ENCODE measurements around the gene LAYN. TPM values are rescaled to one million over a fixed set of nuclear protein-coding genes. Genes with fewer than 3 reads are reported as not detected.
A peak's percentile ranks its signal among the peaks of the same experiment; 100 is the strongest.

The LAYN gene
- total RNA-seq, 4 donors from 2014 or later, result 5.6 to 19.7 (median 10.3) TPM

DNA sequence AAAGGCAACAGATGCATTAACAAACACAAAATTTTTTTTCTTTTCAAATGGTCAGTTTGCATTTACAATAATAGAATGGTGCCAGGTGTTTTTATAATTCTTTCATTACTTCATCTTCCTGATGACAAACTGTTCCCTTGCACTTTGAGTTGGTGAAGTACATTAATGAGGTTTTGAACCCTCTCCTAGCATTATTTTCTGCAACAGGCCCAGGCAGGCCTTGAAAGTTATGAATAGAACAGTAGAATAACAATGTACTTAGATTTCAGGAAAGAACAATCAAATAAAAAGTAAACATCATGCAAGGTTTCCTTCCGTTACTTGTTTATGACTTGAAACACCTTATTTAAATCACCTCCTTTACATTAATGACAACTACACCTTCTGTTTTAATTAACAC is 37.9 kb upstream of the LAYN start:
- no peak for DNase-seq
- in situ Hi-C loops (cut with MboI; ENCODE audit: low pct_ligation_motif_present in 1 of 4, low pct_unique_long_range_greater_than_20kb in 1 of 4, low sequenced_read_pairs in 3 of 4), result no loop called here
- no peak for TF ChIP-seq POLR2AphosphoS5 (IDR thresholded peaks at IDR 0.05)
- no peak for TF ChIP-seq POLR2A (IDR thresholded peaks at IDR 0.05)
- TF ChIP-seq, protein P1, sequence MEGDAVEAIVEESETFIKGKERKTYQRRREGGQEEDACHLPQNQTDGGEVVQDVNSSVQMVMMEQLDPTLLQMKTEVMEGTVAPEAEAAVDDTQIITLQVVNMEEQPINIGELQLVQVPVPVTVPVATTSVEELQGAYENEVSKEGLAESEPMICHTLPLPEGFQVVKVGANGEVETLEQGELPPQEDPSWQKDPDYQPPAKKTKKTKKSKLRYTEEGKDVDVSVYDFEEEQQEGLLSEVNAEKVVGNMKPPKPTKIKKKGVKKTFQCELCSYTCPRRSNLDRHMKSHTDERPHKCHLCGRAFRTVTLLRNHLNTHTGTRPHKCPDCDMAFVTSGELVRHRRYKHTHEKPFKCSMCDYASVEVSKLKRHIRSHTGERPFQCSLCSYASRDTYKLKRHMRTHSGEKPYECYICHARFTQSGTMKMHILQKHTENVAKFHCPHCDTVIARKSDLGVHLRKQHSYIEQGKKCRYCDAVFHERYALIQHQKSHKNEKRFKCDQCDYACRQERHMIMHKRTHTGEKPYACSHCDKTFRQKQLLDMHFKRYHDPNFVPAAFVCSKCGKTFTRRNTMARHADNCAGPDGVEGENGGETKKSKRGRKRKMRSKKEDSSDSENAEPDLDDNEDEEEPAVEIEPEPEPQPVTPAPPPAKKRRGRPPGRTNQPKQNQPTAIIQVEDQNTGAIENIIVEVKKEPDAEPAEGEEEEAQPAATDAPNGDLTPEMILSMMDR (IDR thresholded peaks at IDR 0.05), result no peak
- no peak for TF ChIP-seq EP300 (IDR thresholded peaks at IDR 0.05; ENCODE audit: low read depth)
- Histone ChIP-seq H3K4me3 (no peak overlapping the region), H3K27me3 (peaks cover 3% of the 10 kb centered on the region), H3K4me1 (no peaks in the 10 kb centered on the region), H3K9me3 (no peaks in the 10 kb centered on the region), H3K27ac (no peak overlapping the region), H3K36me3 (no peaks in the 10 kb centered on the region)
- 38 to 57% methylated on average over 1 of the region's 1 CpG for WGBS, 2 donors (ENCODE audit: low coverage in 1 of 2)
- intact Hi-C loops (cut with DNase I; ENCODE audit: low total_unique reads), result no loop called here

DNA sequence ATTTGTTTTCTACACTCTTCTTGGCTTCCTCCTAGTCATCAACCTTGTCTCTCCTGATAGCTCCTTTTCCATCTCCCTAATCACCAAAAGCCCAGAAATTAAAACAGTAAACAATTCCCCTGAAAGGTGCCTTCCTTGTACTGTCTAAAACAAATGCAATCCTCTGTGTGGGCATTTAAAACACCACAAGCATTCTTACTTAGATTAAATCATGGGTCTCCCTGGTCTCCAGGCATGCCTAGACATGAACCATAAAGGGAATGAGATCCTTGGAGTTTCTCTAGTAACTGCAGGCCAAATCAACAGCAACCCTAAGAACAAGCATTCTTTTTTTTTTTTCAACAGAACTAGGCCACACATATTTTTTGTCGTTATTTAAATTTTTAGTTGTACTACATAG is 30.2 kb upstream of the LAYN start:
- Histone ChIP-seq H3K9me3 (no peaks in the 10 kb centered on the region), H3K4me1 (peaks cover 0 to 14% (median 11%) of the 10 kb centered on the region in 4 donors), H3K27me3 (peaks cover 43% of the 10 kb centered on the region), H3K4me3 (no peak overlapping the region), H3K27ac (no peak overlapping the region), H3K36me3 (no peaks in the 10 kb centered on the region)
- intact Hi-C loops (cut with DNase I; ENCODE audit: low total_unique reads), result no loop called here
- in situ Hi-C loops (cut with MboI; ENCODE audit: low pct_ligation_motif_present in 1 of 4, low pct_unique_long_range_greater_than_20kb in 1 of 4, low sequenced_read_pairs in 3 of 4), result no loop called here
- WGBS, 2 donors (ENCODE audit: low coverage in 1 of 2), result 97 to 100% methylated on average over 1 of the region's 1 CpG
- TF ChIP-seq POLR2AphosphoS5 (IDR thresholded peaks at IDR 0.05) (no peak), EP300 (IDR thresholded peaks at IDR 0.05; ENCODE audit: low read depth) (no peak), POLR2A (IDR thresholded peaks at IDR 0.05) (no peak)
- TF ChIP-seq, protein P1 (IDR thresholded peaks at IDR 0.05), result no peak
- DNase-seq, result no peak

DNA sequence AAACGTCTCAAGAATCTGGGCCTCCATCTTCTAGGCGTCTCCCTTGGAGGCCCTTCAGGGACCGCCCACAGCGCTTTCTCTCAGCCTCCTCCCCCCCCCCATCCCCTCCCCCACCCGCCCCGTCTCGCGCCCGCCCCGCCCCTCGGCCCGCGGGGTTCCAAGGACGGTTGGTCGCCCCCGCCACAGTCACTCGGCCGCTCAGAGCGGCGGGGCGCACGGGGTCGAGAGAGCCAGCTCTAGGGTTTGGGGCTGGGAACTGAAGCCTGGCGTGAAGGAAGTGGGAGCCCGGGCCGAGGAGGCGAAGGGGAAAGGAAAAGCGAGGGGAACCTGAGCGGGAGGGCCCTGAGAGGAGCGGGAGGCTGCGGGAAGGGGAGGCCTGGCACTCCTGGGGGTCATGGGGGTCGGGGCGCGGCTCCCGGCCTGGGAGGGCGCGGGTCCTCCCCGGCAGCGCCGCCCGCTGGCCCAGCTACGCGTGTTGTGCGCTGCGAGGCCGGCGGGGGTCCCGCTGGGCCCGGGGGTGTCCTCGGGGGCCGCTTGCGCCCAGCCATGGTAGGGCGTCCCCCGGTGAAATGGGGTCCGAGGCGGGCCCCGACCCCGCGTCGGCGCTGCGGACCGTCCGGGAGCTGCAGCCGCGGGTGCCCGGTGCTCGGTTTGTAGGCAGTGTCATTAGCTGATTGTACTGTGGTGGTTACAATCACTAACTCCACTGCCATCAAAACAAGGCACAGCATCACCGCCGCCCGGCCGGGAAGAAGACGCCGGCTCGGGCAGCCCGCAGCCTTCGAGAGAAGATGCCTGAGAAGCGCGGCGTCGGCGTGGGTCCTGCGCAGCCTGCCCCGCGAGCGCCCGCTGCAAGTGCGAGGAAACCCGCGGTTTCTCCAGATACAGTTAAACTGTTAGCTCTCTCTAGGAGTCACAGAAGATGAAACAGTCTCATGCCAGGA is 28.0 kb upstream of the LAYN start, which contains the start of gene BTG4:
Gene BTG4 (minus strand): TSS at position 91 of the 944 bp plus-strand sequence. CDS start 13,610 bp downstream, outside the sequence.
- 8% methylated on average over 60 of the region's 90 CpGs; no CpG with 5 or more reads in 1 of the 2 donors for WGBS, 2 donors (ENCODE audit: low coverage in 1 of 2)
- no peak within 1 kb of the TSS for H3K27ac ChIP-seq
- TF ChIP-seq EP300 (IDR thresholded peaks at IDR 0.05; ENCODE audit: low read depth) (no peak), POLR2A (IDR thresholded peaks at IDR 0.05) (no peak), POLR2AphosphoS5 (IDR thresholded peaks at IDR 0.05) (no peak)
- TF ChIP-seq, protein P1 (IDR thresholded peaks at IDR 0.05), result no peak

DNA sequence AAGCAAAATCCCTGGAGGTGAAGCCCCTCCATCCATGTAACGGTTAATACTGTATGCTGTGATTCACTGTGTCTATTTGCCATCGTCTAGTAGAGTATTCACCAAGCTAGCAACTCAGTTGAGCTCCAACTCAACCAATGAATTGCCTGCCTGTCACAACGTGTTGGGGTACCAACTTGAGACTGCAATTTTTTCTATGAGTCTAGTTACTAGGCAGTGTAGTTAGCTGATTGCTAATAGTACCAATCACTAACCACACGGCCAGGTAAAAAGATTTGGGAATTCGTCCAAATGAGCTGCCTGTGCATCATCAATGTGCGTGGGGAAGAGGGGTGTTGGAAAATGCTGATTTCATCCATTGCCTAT is 27.3 kb upstream of the LAYN start:
- H3K27me3 ChIP-seq, result peaks cover 44% of the 10 kb centered on the region
- WGBS, 2 donors (ENCODE audit: low coverage in 1 of 2), result 31 to 48% methylated on average over 3 to 6 of the region's 6 CpGs
- H3K36me3 ChIP-seq, result no peaks in the 10 kb centered on the region
- H3K27ac ChIP-seq, result no peak overlapping the region
- peaks cover 0 to 14% (median 11%) of the 10 kb centered on the region in 4 donors for H3K4me1 ChIP-seq
- H3K9me3 ChIP-seq, result no peaks in the 10 kb centered on the region
- intact Hi-C loops (cut with DNase I; ENCODE audit: low total_unique reads) (no loop called here), in situ Hi-C loops (cut with MboI; ENCODE audit: low pct_ligation_motif_present in 1 of 4, low pct_unique_long_range_greater_than_20kb in 1 of 4, low sequenced_read_pairs in 3 of 4) (no loop called here)
- no peak for TF ChIP-seq POLR2A (IDR thresholded peaks at IDR 0.05)
- peak overlapping the region in 1 of 4 donors; percentile 29 for H3K4me3 ChIP-seq
- DNase-seq, result no peak

More for the DNA sequence above, 28.0 kb upstream of the LAYN start, which contains the start of gene BTG4:
- in situ Hi-C loops (cut with MboI; ENCODE audit: low pct_ligation_motif_present in 1 of 4, low pct_unique_long_range_greater_than_20kb in 1 of 4, low sequenced_read_pairs in 3 of 4) (no loop called here), intact Hi-C loops (cut with DNase I; ENCODE audit: low total_unique reads) (no loop called here)
- Histone ChIP-seq H3K9me3 (no peaks in the 10 kb centered on the region), H3K4me1 (peaks cover 0 to 14% (median 11%) of the 10 kb centered on the region in 4 donors), H3K36me3 (no peaks in the 10 kb centered on the region), H3K27me3 (peaks cover 44% of the 10 kb centered on the region), H3K4me3 (peak within 1 kb of the TSS; percentile 15 to 51 (median 28))
- DNase-seq, result peak; percentile 8
